Ishikawa (cell line): ENCODE results near the gene ADSL.

Experiments
- CEBPB ChIP-seq: IDR thresholded peaks from 2 replicates; pipeline ENCODE4 v1.6.1; 2012
- CREB1 ChIP-seq: IDR thresholded peaks from 2 replicates; pipeline ENCODE4 v1.6.1; 2012; ENCODE audit warnings: low read depth
- EGR1 ChIP-seq: IDR thresholded peaks from 2 replicates; pipeline ENCODE4 v1.6.1; 2012
- EP300 ChIP-seq: IDR thresholded peaks from 2 replicates; pipeline ENCODE4 v1.6.1; 2012; ENCODE audit warnings: borderline replicate concordance
- FOXM1 ChIP-seq: IDR thresholded peaks from 2 replicates; pipeline ENCODE4 v1.6.1; 2012; ENCODE audit warnings: low read depth, borderline replicate concordance
- MAX ChIP-seq: IDR thresholded peaks from 2 replicates; pipeline ENCODE4 v1.6.1; 2012
- NFIC ChIP-seq: IDR thresholded peaks from 2 replicates; pipeline ENCODE4 v1.6.1; 2012
- RAD21 ChIP-seq: IDR thresholded peaks from 2 replicates; pipeline ENCODE4 v1.6.1; 2012; ENCODE audit warnings: low read depth
- REST ChIP-seq: IDR thresholded peaks from 2 replicates; pipeline ENCODE4 v1.6.1; 2012; ENCODE audit warnings: low read depth, mild to moderate bottlenecking
- TAF1 ChIP-seq: IDR thresholded peaks from 2 replicates; pipeline ENCODE4 v1.6.1; 2012; ENCODE audit warnings: low read depth, mild to moderate bottlenecking
- TCF12 ChIP-seq: IDR thresholded peaks from 2 replicates; pipeline ENCODE4 v1.6.1; 2012; ENCODE audit warnings: low read depth
- TEAD4 ChIP-seq: IDR thresholded peaks from 2 replicates; pipeline ENCODE4 v1.6.1; 2012
- USF1 ChIP-seq: IDR thresholded peaks from 2 replicates; pipeline ENCODE4 v1.6.1; 2012
- YY1 ChIP-seq: IDR thresholded peaks from 2 replicates; pipeline ENCODE4 v1.6.1; 2012; ENCODE audit warnings: low read depth
- ZBTB7A ChIP-seq: IDR thresholded peaks from 2 replicates; pipeline ENCODE4 v1.6.1; 2012; ENCODE audit warnings: low read depth

The ADSL gene

GRCh38 chr22:40348025-40348658 lies 1.8 kb downstream of the ADSL start:
- no peak for TF ChIP-seq MAX
- peak; percentile 63 for TF ChIP-seq RAD21

GRCh38 chr22:40352763-40353162 lies 6.5 kb downstream of the ADSL start:
- no peak for TF ChIP-seq TCF12

GRCh38 chr22:40361100-40361499 lies 14.8 kb downstream of the ADSL start:
- no peak for TF ChIP-seq TCF12
- no peak for TF ChIP-seq YY1
- no peak for TF ChIP-seq FOXM1
- no peak for TF ChIP-seq EGR1
- no peak for TF ChIP-seq MAX
- TF ChIP-seq TAF1, result no peak
- TF ChIP-seq CEBPB, result no peak
- TF ChIP-seq TEAD4, result no peak
- TF ChIP-seq ZBTB7A, result no peak
- TF ChIP-seq EP300, result no peak
- no peak for TF ChIP-seq REST
- TF ChIP-seq CREB1, result no peak
- TF ChIP-seq USF1, result no peak
- no peak for TF ChIP-seq NFIC

- no peak for TF ChIP-seq TEAD4
- no peak for TF ChIP-seq CEBPB
- TF ChIP-seq REST, result no peak
- no peak for TF ChIP-seq YY1
- TF ChIP-seq CREB1, result no peak
- TF ChIP-seq TAF1, result no peak
- no peak for TF ChIP-seq TCF12
- TF ChIP-seq RAD21, result no peak
- no peak for TF ChIP-seq FOXM1
- no peak for TF ChIP-seq ZBTB7A
- no peak for TF ChIP-seq NFIC
- no peak for TF ChIP-seq EP300
- TF ChIP-seq MAX, result no peak
- TF ChIP-seq USF1, result no peak
- TF ChIP-seq EGR1, result no peak
Measured at GRCh38 chr22:40363059-40363458, 16.8 kb downstream of the ADSL start.

GRCh38 chr22:40364431-40364830 lies 18.1 kb downstream of the ADSL start:
- TF ChIP-seq CREB1 (no peak), REST (no peak), EGR1 (no peak), USF1 (no peak), NFIC (no peak), EP300 (no peak), FOXM1 (no peak)
